Endothelial cell of umbilical vein (primary cell): ENCODE measurements around the gene ATP5ME. TPM values are rescaled to one million over a fixed set of nuclear protein-coding genes. Genes with fewer than 3 reads are reported as not detected.

ENCODE experiments used
- BruUV-seq: library from RNA; stranded (reverse); fragments of 400-500 nt; replicated peaks from 2 replicates; lab custom pipeline; 2021; lab: Mats Ljungman, UMichigan
- CTCF ChIA-PET: fragments of 300-600, 350-600 bp; sonication (Branson Sonifier 250); formaldehyde crosslinking; loops from one replicate; lab custom pipeline; 2021; ENCODE audit warnings: antibody characterized with exemption, inconsistent platforms; lab: Charles Lee
- POLR2A ChIA-PET: fragments of 300-600, 350-600 bp; sonication (Branson Sonifier 250); formaldehyde crosslinking; loops from one replicate; lab custom pipeline; 2021; ENCODE audit warnings: antibody characterized with exemption, inconsistent platforms; lab: Charles Lee
- DNase-seq: peaks from one replicate; pipeline ENCODE4 v3.0.0-alpha.2; 2011; ENCODE audit warnings: low read depth, low spot score
- FAIRE-seq: peaks from 2 replicates; lab custom pipeline; 2011; peaks lifted over from hg19 to GRCh38; lab: Jason Lieb, UNC
- H2AFZ ChIP-seq: 2 replicates; pipeline ENCODE4 v1.6.0; 2012; ENCODE audit warnings: low read depth, low read length, control low read depth, inconsistent platforms
- H3K27ac ChIP-seq: 2 replicates; pipeline ENCODE4 v1.5.1; 2011; ENCODE audit warnings: low read depth, mild to moderate bottlenecking, control low read depth, low read length, moderate library complexity; ENCODE audit not compliant: insufficient read depth
- H3K27me3 ChIP-seq, 2 experiments: 2 replicates each; pipeline versions ENCODE4 v1.6.0 to v1.6.1; 2011; ENCODE audit warnings: low read length in 2 of 2, mixed read lengths in 1 of 2; ENCODE audit not compliant: control insufficient read depth in 2 of 2, insufficient read depth in 2 of 2
- H3K36me3 ChIP-seq, 2 experiments: 2 replicates in 1 of 2; 3 replicates in 1 of 2; pipeline ENCODE4 v1.5.1; 2011; ENCODE audit warnings: low read length in 2 of 2, mild to moderate bottlenecking in 1 of 2, moderate library complexity in 1 of 2; ENCODE audit not compliant: control insufficient read depth in 2 of 2, insufficient read depth in 2 of 2; ENCODE audit errors: extremely low read depth in 1 of 2
- H3K4me1 ChIP-seq: 3 replicates; pipeline ENCODE4 v1.5.1; 2011; ENCODE audit warnings: mild to moderate bottlenecking, low read length; ENCODE audit not compliant: control insufficient read depth, insufficient read depth; ENCODE audit errors: extremely low read depth
- H3K4me2 ChIP-seq: 2 replicates; pipeline ENCODE4 v1.6.1; 2011; ENCODE audit warnings: low read length, control low read depth, mixed read lengths; ENCODE audit not compliant: insufficient read depth
- H3K4me3 ChIP-seq, 3 experiments: fragments of 200-600 bp in 1 of 3; sonication (generic), shearing (Covaris generic) in 1 of 3; replicated peaks in 1 of 3; 2 replicates each; pipeline ENCODE4 v1.5.1; 2011 to 2016; ENCODE audit warnings: control low read depth in 3 of 3, low read length in 3 of 3, mild to moderate bottlenecking in 2 of 3, inconsistent platforms in 1 of 3, low read depth in 1 of 3, moderate library complexity in 1 of 3; ENCODE audit not compliant: insufficient read depth in 1 of 3
- H3K79me2 ChIP-seq: 2 replicates; pipeline ENCODE4 v1.6.0; 2012; ENCODE audit warnings: low read length, inconsistent platforms; ENCODE audit not compliant: control insufficient read depth, insufficient read depth
- H3K9ac ChIP-seq: replicated peaks from 2 replicates; pipeline ENCODE3; 2011; ENCODE audit warnings: low read length, control low read depth; ENCODE audit not compliant: insufficient read depth; ENCODE audit errors: extremely low read depth
- H3K9me1 ChIP-seq: replicated peaks from 3 replicates; pipeline ENCODE4 v1.6.0; 2011; ENCODE audit warnings: mild to moderate bottlenecking, low read length; ENCODE audit not compliant: control insufficient read depth, insufficient read depth; ENCODE audit errors: extremely low read depth
- H3K9me3 ChIP-seq: replicated peaks from 2 replicates; pipeline ENCODE4 v1.5.1; 2012; ENCODE audit warnings: low read length, inconsistent platforms; ENCODE audit not compliant: control insufficient read depth, insufficient read depth
- H4K20me1 ChIP-seq: replicated peaks from 2 replicates; pipeline ENCODE3; 2011; ENCODE audit warnings: mild to moderate bottlenecking, low read length; ENCODE audit not compliant: control insufficient read depth, insufficient read depth; ENCODE audit errors: extremely low read depth
- CTCF ChIP-seq, 2 donors: IDR thresholded peaks; 1 replicate in 1 of 2; 2 replicates in 1 of 2; pipeline ENCODE4 v1.5.1; 2011; ENCODE audit warnings: low read length in 2 of 2, mild to moderate bottlenecking in 2 of 2, moderate library complexity in 2 of 2, control low read depth in 1 of 2, inconsistent platforms in 1 of 2, low read depth in 1 of 2; ENCODE audit not compliant: insufficient read depth in 1 of 2; ENCODE audit errors: extremely low read depth in 1 of 2
- EZH2 ChIP-seq: IDR thresholded peaks from 2 replicates; pipeline ENCODE4 v1.6.1; 2012; ENCODE audit warnings: borderline replicate concordance, low read depth, mild to moderate bottlenecking, moderate library complexity, low read length, inconsistent platforms; ENCODE audit not compliant: severe bottlenecking
- FOS ChIP-seq: IDR thresholded peaks from 2 replicates; pipeline ENCODE4 v1.6.1; 2011; ENCODE audit warnings: mild to moderate bottlenecking, low read length, moderate library complexity, borderline replicate concordance; ENCODE audit not compliant: insufficient read depth
- GATA2 ChIP-seq: IDR thresholded peaks from 2 replicates; pipeline ENCODE4 v1.7.0; 2011; ENCODE audit warnings: low read depth, mild to moderate bottlenecking, moderate library complexity, mixed read lengths, low read length; ENCODE audit not compliant: insufficient read length, insufficient read depth
- JUN ChIP-seq: IDR thresholded peaks from 2 replicates; pipeline ENCODE4 v1.6.1; 2011; ENCODE audit warnings: borderline replicate concordance, low read depth; ENCODE audit not compliant: insufficient read length, insufficient read depth
- MAX ChIP-seq: IDR thresholded peaks from 2 replicates; pipeline ENCODE4 v1.6.1; 2011; ENCODE audit not compliant: insufficient read depth, insufficient read length
- MYC ChIP-seq: IDR thresholded peaks from one replicate; pipeline ENCODE4 v1.6.1; 2011; ENCODE audit warnings: mild to moderate bottlenecking, low read depth, low read length
- POLR2A ChIP-seq: IDR thresholded peaks from 2 replicates; pipeline ENCODE4 v1.6.1; 2012; ENCODE audit warnings: low read depth, mild to moderate bottlenecking, control low read depth, low read length
- POLR2AphosphoS5 ChIP-seq: IDR thresholded peaks from 2 replicates; pipeline ENCODE4 v1.6.1; 2012; ENCODE audit warnings: low read depth, mild to moderate bottlenecking, control low read depth, low read length, moderate library complexity; ENCODE audit not compliant: insufficient read depth
- dilution Hi-C: fragments of 300-500 bp; cut with MboI; formaldehyde crosslinking; loops from one replicate; pipeline ENCODE4 v1.15.0; 2019; ENCODE audit warnings: low sequenced_read_pairs; ENCODE audit not compliant: extremely low pct_ligation_motif_present
- intact Hi-C: fragments of 100-400 bp; cut with micrococcal nuclease; formaldehyde crosslinking; loops from one replicate; pipeline ENCODE4 v1.10.0; 2022
- polyA plus RNA-seq, 4 experiments: library from polyadenylated mRNA; depleted of rRNA in 3 of 4; stranded (reverse) in 3 of 4; unstranded in 1 of 4; fragments of >200 nt; gene quantifications; 2 replicates each; pipeline versions ENCODE4 v1.2.1 to v1.2.3, GENCODE V29; 2011 to 2012; ENCODE audit warnings: missing spikeins in 1 of 4
- total RNA-seq: library from RNA; stranded (reverse); gene quantifications from 2 replicates; pipeline ENCODE4 v1.2.3, GENCODE V29; 2021

Gene ATP5ME
- total and polyA plus RNA-seq, 2 donors (not counting 3 experiments of a cell fraction or from before 2014, with no cell fraction given): 303 to 304 TPM

- H3K4me2 ChIP-seq: no peak overlapping the region
- no peaks in the 10 kb centered on the region for H3K36me3 ChIP-seq
- H3K9ac ChIP-seq: no peak overlapping the region
- DNase-seq (no peak), FAIRE-seq (no peak)
- H2AFZ ChIP-seq: no peak overlapping the region
- TF ChIP-seq JUN (no peak), EZH2 (no peak), POLR2AphosphoS5 (no peak), POLR2A (no peak), MAX (no peak), CTCF (IDR thresholded peaks at IDR 0.05; ENCODE audit: extremely low read depth in 1 of 2, insufficient read depth in 1 of 2, low read depth in 1 of 2, low read length in 2 of 2) (no peak), FOS (no peak), MYC (no peak), GATA2 (no peak)
- H3K27me3 ChIP-seq: no peaks in the 10 kb centered on the region
- BruUV-seq: no TSS peak
- no peak overlapping the region for H3K4me3 ChIP-seq
- H3K79me2 ChIP-seq: no peaks in the 10 kb centered on the region
- ChIA-PET POLR2A (no interaction called here), CTCF (interaction anchor here (0.7 to 2.3 kb wide), 7 partner anchors 9 to 41 kb away, joined by 5 to 12 read pairs (median 9); partner anchors contain the start of genes ATP5ME and MYL5)
- no peaks in the 10 kb centered on the region for H4K20me1 ChIP-seq
- H3K27ac ChIP-seq: no peak overlapping the region
- no peaks in the 10 kb centered on the region for H3K9me3 ChIP-seq
- dilution Hi-C loops: no loop called here
- intact Hi-C loops: no loop called here
- no peaks in the 10 kb centered on the region for H3K9me1 ChIP-seq
- H3K4me1 ChIP-seq: peaks cover 18% of the 10 kb centered on the region
Observed at GRCh38 chr4:684623-685327, 10.7 kb upstream of the ATP5ME start.
